ENCODE results near the gene MLEC. TPM values are rescaled to one million over a fixed set of nuclear protein-coding genes. Genes with fewer than 3 reads are reported as not detected.

The MLEC gene
- total RNA-seq, 2 donors from 2014 or later: 49.1 to 63.1 TPM

DNA sequence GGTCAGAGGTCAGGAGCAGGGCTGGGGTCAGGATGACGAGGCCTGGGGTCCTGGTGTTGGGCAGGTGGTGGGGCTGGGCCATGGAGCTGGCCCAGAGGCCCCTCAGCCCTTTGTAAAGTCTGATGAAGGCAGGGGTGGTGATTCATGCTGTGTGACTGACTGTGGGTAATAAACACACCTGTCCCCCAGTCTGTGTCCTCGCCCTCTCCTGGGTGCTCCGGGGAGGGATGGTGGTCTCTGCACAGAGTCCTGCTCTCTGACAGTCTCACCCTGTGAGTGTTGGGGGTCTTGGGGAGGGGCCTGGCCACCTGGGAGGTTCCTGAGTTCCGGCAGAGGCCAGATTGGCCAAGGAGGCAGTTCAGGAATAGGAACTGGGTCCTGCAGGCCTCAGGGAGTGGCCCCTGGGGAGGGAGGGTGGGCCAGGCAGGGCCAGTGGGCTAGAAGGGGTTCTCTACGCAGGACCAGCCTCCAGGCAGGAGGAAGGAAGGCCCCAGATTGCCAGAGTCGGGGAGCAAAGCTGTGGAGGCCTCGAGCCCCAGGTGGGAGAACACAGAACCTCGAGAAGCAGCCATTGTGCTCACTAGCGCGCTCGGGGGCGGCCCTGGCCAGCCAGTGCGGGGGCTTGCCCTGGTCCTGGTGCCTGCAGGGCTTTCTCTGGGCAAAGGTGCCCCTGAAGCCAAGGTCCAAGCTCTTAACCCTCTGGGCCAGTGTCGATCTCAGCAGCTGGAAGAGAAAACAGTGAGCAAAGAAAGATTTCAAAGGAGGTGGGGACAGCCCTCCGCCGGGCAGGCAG is 53.1 kb downstream of the MLEC start:
- DNase-seq (ENCODE audit: low spot score) (no peak), ATAC-seq (ENCODE audit: insufficient number of reproducible peaks, low FRiP score, low read depth) (no peak)
- no peaks in the 10 kb centered on the region for H3K36me3 ChIP-seq
- TF ChIP-seq, protein P1, sequence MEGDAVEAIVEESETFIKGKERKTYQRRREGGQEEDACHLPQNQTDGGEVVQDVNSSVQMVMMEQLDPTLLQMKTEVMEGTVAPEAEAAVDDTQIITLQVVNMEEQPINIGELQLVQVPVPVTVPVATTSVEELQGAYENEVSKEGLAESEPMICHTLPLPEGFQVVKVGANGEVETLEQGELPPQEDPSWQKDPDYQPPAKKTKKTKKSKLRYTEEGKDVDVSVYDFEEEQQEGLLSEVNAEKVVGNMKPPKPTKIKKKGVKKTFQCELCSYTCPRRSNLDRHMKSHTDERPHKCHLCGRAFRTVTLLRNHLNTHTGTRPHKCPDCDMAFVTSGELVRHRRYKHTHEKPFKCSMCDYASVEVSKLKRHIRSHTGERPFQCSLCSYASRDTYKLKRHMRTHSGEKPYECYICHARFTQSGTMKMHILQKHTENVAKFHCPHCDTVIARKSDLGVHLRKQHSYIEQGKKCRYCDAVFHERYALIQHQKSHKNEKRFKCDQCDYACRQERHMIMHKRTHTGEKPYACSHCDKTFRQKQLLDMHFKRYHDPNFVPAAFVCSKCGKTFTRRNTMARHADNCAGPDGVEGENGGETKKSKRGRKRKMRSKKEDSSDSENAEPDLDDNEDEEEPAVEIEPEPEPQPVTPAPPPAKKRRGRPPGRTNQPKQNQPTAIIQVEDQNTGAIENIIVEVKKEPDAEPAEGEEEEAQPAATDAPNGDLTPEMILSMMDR (IDR thresholded peaks at IDR 0.05): no peak
- H3K4me3 ChIP-seq: no peak overlapping the region
- H3K27ac ChIP-seq: no peak overlapping the region
- H3K4me1 ChIP-seq (ENCODE audit: control insufficient read depth in 1 of 2, low read depth in 2 of 2): no peaks in the 10 kb centered on the region
- H3K27me3 ChIP-seq (replicated peaks; ENCODE audit: insufficient read depth): no peaks in the 10 kb centered on the region
- no peaks in the 10 kb centered on the region for H3K9me3 ChIP-seq

- TF ChIP-seq, protein P1 (IDR thresholded peaks at IDR 0.05): no peak
- Histone ChIP-seq H3K36me3 (no peaks in the 10 kb centered on the region), H3K4me3 (no peak overlapping the region), H3K4me1 (ENCODE audit: control insufficient read depth in 1 of 2, low read depth in 2 of 2) (no peaks in the 10 kb centered on the region), H3K9me3 (no peaks in the 10 kb centered on the region), H3K27ac (no peak overlapping the region), H3K27me3 (replicated peaks; ENCODE audit: insufficient read depth) (no peaks in the 10 kb centered on the region)
- ATAC-seq (ENCODE audit: insufficient number of reproducible peaks, low FRiP score, low read depth): no peak
- no peak for DNase-seq (ENCODE audit: low spot score)
Observed at GRCh38 chr12:120740871-120741270, 53.9 kb downstream of the MLEC start.

- H3K27ac ChIP-seq: no peak overlapping the region
- ATAC-seq (ENCODE audit: insufficient number of reproducible peaks, low FRiP score, low read depth) (no peak), DNase-seq (ENCODE audit: low spot score) (no peak)
- H3K4me3 ChIP-seq: no peak overlapping the region
- H3K36me3 ChIP-seq: no peaks in the 10 kb centered on the region
- TF ChIP-seq, protein P1 (IDR thresholded peaks at IDR 0.05): no peak
- no peaks in the 10 kb centered on the region for H3K9me3 ChIP-seq
- no peaks in the 10 kb centered on the region for H3K27me3 ChIP-seq (replicated peaks; ENCODE audit: insufficient read depth)
- H3K4me1 ChIP-seq (ENCODE audit: control insufficient read depth in 1 of 2, low read depth in 2 of 2): no peaks in the 10 kb centered on the region
Observed at GRCh38 chr12:120741476-120742421, 54.8 kb downstream of the MLEC start.

GRCh38 chr12:120744922-120745493 is 58.1 kb downstream of the MLEC start:
- Histone ChIP-seq H3K4me1 (ENCODE audit: control insufficient read depth in 1 of 2, low read depth in 2 of 2) (no peaks in the 10 kb centered on the region), H3K36me3 (no peaks in the 10 kb centered on the region), H3K9me3 (no peaks in the 10 kb centered on the region), H3K27me3 (replicated peaks; ENCODE audit: insufficient read depth) (no peaks in the 10 kb centered on the region), H3K27ac (no peak overlapping the region), H3K4me3 (no peak overlapping the region)
- ATAC-seq (ENCODE audit: insufficient number of reproducible peaks, low FRiP score, low read depth) (no peak), DNase-seq (ENCODE audit: low spot score) (no peak)
- TF ChIP-seq, protein P1 (IDR thresholded peaks at IDR 0.05): no peak

DNA sequence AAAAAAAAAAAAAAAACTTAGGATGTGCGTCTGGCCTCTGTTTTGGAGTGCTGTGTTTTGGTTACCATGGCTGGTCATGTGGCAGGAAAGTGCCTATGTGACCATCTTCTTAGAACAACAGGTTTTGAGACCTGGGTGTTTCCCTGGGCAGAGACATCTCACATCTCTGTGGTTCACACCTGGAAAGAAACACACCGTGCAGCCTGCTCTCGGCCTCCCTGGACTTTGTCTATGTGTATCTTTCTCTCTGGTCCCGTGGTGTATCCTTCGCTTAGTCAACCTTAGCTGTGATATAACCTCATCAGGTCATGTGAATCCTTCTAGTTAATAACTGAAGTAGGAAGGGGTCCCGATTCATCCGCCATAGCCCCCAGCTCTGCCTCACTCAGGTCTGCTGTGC is 61.3 kb downstream of the MLEC start:
- ATAC-seq (ENCODE audit: insufficient number of reproducible peaks, low FRiP score, low read depth) (no peak), DNase-seq (ENCODE audit: low spot score) (no peak)
- Histone ChIP-seq H3K4me1 (ENCODE audit: control insufficient read depth in 1 of 2, low read depth in 2 of 2) (no peaks in the 10 kb centered on the region), H3K4me3 (no peak overlapping the region), H3K36me3 (no peaks in the 10 kb centered on the region), H3K27ac (no peak overlapping the region), H3K9me3 (no peaks in the 10 kb centered on the region), H3K27me3 (replicated peaks; ENCODE audit: insufficient read depth) (no peaks in the 10 kb centered on the region)
- TF ChIP-seq, protein P1 (IDR thresholded peaks at IDR 0.05): no peak

All from thoracic aorta (tissue), 2 donors.